D721Med (cell line): ENCODE data around the gene SP6.

ENCODE experiments used
- DNase-seq: peaks from one replicate; pipeline ENCODE4 v3.0.0; 2011; ENCODE audit warnings: low spot score; ENCODE audit not compliant: insufficient read length
- FAIRE-seq: peaks from 2 replicates; lab custom pipeline; 2011; peaks lifted over from hg19 to GRCh38; lab: Jason Lieb, UNC
- CTCF ChIP-seq: IDR thresholded peaks from 2 replicates; pipeline ENCODE4 v1.5.1; 2012; ENCODE audit warnings: mild to moderate bottlenecking, control low read depth; ENCODE audit not compliant: insufficient read depth; ENCODE audit errors: missing control alignments

Gene SP6

DNA sequence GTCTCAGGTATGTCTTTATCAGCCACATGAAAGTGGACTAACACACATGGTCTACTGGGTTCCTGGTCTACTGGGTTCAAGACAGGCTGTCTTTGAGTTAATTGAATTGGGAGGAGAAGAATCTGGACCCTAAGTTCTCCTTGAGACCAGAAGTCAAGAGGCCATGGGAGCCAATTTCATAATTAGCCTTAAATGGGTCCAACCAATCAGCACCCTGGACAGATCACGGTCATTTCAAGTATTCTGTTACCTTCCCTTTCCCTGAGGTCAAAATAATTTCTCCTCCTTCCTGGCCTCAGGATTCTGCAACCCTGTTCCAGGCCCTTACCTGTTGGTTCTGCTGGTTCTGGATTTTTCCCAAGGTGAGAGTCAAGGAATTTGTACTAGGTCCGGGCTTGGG lies 53.2 kb downstream of the SP6 start:
- FAIRE-seq (no peak), DNase-seq (no peak)
- TF ChIP-seq CTCF: no peak
